GM19455 (cell line): ENCODE results near the gene UCP2.
A peak's percentile ranks its signal among the peaks of the same experiment; 100 is the strongest.
"Not testable (repeated sequence)": the region's sequence is repeated elsewhere in the genome, so short reads cannot be mapped to it uniquely, and the experiment has no call there.

Source experiments
- ATAC-seq: cut with Tn5 transposase; IDR thresholded peaks from one replicate; pipeline ENCODE4 v1.9.1; 2021; ENCODE audit not compliant: unreplicated experiment

Gene UCP2

DNA sequence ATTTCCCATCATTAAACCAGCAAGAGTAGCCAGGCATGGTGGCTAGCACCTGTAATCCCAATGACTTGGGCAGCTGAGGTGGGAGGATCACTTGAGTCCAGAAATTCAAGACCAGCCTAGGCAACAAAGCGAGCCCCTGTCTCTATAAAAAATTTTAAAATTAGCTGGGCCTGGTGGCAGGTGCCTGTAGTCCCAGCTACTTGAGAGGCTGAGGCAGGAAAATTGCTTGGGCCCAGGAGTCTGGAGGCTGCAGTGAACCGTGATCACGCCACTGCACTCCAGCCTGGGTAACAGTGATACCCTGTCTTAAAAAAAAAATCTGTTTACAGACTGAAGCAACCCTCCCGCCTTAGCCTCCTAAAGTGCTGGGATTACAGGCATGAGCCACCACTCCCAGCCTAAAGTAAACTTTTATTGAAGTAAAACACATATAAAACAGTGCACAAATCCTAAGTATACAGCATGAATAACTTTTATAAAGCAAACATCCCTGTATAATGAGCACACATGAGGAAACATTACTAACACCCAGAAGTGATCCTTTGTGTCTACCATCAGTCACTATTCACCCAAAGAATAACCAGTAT lies 13.6 kb upstream of the UCP2 start:
- no peak for ATAC-seq

GRCh38 chr11:73995731-73996130 lies 13.1 kb upstream of the UCP2 start:
- no peak for ATAC-seq

GRCh38 chr11:73995247-73995646 lies 12.6 kb upstream of the UCP2 start:
- no peak for ATAC-seq

- ATAC-seq = no peak
These were observed 8.9 kb upstream of the UCP2 start for GRCh38 chr11:73991471-73992006.

DNA sequence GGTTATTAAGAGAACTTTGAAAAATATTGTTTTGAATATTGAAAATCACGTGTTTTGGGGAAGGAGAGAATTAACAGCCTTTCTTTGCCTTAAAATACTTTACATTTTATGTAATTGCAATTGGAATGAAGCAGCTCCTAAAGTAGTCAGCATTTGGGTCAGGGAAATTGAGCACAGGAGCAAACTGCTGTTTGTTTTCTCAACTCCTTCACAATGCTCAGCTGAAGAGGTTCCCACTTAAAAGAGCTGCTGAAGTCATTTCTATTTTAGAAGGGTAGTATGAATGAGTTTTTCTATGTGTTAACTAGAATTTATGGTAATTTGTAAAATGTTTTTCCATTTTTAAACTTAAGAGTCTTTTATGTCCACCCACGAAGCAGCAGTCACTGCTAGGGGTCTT lies 8.1 kb upstream of the UCP2 start:
- ATAC-seq = no peak

GRCh38 chr11:73989156-73989555 lies 6.5 kb upstream of the UCP2 start:
- no peak for ATAC-seq

- ATAC-seq = no peak
These were observed 5.6 kb upstream of the UCP2 start for GRCh38 chr11:73988227-73988626.

GRCh38 chr11:73985661-73986060 lies 3.0 kb upstream of the UCP2 start:
- not testable (repeated sequence) for ATAC-seq

DNA sequence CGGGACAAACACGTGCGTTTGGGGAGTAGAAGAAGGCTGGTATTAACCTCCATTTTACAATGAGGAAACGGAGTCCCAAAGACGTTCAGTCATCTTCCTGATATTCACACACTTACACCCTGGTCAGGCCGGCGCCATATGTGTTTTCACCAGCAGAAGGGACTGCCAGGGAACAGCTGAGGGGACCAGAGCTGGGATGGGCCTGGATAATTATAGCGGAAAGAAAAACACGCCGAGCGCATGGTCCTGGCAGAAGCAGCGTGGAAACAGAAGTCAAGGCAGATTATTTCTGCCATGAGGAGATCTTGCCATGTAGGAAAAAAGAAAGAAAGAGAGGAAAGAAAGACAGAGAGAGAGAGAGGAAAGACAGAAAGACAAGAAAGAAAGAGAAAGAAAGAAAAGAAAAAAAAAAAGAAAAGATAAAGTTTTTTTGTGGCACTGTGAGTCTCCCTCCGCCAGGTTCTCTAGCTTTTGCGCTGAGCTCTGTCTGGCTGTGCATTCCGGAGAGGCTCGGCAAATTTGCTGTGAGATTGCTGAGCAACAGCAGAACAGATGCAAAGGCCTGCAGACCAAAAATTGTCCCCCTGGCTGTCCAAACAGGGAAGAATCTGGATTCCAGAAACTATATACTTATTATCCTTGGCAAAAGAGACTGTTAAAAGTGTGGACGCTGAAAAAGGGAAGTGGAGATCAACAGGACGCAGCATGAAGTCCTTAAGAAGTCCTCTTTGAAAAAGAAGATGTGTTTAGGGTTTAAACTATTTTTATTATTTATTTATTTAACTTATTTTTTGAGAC lies 1.3 kb upstream of the UCP2 start:
- no peak for ATAC-seq

- peak; percentile 72 for ATAC-seq
These were observed 522 bp upstream of the UCP2 start for GRCh38 chr11:73982990-73983740.

GRCh38 chr11:73981051-73981805 lies 1.4 kb downstream of the UCP2 start:
- ATAC-seq = no peak

DNA sequence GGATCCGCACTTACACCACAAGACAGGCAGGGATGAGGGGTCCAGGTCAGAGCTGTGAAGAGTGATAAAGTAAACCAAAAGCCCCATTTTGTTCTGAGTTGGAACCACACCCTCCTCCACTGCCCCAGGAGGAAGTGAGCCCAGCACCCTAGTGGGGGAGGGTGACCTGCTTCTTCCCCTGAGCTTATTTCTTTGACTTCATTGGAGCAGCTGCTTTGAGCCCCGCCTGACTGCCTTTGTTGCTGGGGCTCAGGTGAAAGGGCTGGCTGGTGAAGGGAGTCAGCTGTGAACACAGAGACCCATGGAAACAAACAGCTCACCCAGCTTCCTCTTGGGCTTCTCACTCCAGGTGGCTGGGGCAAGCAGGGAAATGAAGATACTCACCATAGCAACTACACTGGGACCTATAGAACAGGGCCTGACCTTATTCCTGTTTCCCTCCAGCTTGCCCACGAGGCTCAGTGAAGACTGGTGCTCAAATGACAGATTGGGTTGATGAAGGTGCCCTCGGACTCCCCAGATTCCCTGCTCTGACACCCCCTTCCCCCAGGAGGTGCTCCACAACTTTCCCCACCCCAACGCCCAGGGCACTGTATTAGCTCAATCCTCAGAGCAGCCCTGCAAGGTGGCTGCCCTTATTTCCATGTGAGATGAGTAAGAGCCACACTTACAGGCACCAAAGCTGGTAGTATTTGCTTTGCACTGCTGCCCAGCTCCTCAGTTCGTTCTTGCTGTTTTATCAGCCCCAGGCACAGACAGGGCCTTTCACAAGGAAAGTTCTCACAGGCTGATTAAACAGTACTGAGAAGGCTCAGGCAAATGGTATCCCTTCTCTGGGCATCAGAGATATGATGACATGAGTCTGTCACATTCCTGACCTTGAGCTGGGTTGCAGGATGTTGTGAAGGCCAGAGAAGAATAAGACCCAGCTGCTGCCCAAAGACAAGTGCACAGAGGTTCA lies 2.4 kb downstream of the UCP2 start:
- peak; percentile 40 for ATAC-seq

DNA sequence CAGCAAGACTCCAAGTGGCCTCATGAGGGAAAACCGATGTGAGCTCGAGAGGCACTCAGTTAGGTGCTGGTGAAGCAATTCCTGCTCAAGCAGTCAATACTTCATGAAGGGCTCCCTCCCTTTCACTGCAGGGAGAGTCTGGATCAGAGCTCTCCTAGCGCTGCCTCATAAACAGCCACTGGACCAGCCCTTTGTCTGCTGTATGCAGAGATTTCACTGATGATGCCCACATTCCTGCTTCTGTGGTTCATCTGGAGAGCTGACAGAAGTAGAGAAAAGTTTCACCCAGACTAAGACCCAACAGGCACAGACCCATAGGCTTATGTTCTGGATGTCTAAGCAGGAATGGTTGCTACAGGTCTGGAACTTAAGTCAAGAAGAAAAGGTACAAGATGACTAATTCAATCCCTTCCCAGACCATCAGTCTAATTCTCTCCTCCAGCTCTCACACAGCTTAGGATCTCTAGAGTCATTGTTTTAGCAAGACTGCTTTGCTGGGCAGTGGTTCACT lies 4.0 kb downstream of the UCP2 start:
- no peak for ATAC-seq

DNA sequence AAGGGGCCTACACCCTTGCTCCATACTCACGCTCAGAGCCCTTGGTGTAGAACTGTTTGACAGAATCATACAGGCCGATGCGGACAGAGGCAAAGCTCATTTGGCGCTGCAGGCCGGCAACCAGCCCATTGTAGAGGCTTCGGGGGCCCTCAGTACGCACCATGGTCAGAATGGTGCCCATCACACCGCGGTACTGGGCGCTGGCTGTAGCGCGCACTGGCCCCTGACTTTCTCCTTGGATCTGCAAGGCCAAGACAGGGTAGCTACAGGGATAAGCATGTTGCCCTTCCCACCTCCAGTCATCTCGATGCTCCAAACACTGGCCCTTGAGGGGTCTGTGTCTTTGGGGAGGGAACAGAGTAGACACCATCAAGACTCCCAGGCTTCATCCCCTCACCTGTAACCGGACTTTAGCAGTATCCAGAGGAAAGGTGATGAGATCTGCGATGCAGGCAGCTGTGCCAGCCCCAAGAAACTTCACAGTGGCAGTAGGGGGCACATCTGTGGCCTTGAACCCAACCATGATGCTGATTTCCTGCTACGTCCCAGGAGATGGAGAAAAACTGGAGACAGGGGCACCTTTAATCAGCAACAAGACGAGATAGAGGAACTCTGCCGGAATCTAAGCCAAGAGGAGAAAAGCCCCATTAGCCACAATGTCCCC lies 4.7 kb downstream of the UCP2 start:
- ATAC-seq = no peak

DNA sequence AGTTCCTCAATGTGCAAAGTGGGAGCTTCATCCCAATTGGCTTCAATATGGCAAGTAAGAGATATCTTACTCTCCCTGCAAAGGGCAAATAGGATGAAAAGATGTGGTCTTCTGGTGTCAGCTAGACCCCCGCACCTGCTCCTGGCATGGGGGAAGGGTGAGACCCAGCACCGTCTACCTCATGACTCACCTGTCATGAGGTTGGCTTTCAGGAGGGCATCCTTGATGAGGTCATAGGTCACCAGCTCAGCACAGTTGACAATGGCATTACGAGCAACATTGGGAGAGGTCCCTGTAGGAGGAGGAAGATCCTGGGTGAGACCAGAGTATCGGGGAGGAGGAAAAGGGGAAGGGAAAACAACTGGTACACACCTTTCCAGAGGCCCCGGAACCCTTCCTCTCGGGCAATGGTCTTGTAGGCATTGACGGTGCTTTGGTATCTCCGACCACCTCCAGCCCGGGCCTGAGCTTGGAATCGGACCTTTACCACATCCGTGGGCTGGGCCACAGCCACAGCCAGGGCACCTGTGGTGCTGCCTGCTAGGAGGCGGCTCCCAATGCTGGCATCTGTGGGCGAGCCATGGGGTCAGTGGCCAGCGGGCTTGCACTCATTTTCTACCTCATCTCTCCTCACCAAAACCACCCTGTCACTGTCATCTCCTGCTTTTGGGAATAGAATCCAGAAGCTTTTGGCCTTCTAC lies 6.0 kb downstream of the UCP2 start:
- ATAC-seq = no peak

- no peak for ATAC-seq
These were observed 7.2 kb downstream of the UCP2 start for GRCh38 chr11:73975479-73975757.

DNA sequence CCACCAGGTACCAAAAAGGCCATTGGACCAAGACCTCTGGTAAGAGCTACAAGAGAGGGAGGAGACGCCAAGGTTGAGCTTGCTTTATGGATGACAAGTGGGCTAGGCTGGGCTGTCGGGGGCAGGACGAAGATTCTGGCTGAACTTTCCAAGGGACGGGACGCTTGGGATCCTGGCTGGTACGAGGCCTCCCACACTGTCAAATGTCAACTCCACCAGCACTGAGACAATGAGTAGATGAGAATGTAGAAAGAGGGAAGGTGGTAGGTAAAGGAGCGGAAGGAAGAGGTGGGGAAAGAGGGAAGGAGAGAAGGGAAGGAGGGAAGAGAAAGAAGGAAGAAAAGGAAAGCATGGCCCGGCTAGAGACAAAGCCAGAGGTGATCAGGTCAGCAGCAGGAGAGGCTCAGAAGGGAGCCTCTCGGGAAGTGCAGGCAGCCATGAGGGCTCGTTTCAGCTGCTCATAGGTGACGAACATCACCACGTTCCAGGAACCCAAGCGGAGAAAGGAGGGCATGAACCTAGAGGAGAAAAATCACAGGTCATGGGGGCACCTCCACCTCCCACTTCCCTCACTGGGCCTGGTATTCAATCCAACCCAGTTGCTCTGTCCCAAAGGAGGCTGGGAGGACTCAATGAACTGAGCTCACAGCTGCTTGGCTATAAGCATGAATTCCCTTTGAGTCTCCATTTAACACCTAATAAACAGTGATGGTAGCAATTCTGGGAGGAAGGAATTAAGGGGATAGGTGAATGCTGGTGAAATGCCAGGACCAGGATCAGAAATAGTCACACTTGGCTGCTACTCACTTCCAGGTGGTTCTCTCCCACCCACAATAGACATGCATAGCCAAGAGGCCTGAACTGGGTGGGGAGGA lies 7.8 kb downstream of the UCP2 start:
- ATAC-seq = no peak
